LNCaP clone FGC (cell line): ENCODE results near the gene LRRC10B.

Source experiments
- DNase-seq: peaks from one replicate; pipeline ENCODE4 v3.0.0-alpha.2; 2011; ENCODE audit warnings: low read depth
- H3K4me3 ChIP-seq: 2 replicates; pipeline ENCODE4 v1.5.1; 2011; ENCODE audit warnings: mild to moderate bottlenecking, low read depth, low read length, control low read depth
- TF ChIP-seq, protein P1 (sequence below): IDR thresholded peaks from 2 replicates; pipeline ENCODE4 v1.5.1; 2012; ENCODE audit warnings: mild to moderate bottlenecking; ENCODE audit not compliant: control insufficient read depth, insufficient read depth; ENCODE audit errors: extremely low read depth

The LRRC10B gene

DNA sequence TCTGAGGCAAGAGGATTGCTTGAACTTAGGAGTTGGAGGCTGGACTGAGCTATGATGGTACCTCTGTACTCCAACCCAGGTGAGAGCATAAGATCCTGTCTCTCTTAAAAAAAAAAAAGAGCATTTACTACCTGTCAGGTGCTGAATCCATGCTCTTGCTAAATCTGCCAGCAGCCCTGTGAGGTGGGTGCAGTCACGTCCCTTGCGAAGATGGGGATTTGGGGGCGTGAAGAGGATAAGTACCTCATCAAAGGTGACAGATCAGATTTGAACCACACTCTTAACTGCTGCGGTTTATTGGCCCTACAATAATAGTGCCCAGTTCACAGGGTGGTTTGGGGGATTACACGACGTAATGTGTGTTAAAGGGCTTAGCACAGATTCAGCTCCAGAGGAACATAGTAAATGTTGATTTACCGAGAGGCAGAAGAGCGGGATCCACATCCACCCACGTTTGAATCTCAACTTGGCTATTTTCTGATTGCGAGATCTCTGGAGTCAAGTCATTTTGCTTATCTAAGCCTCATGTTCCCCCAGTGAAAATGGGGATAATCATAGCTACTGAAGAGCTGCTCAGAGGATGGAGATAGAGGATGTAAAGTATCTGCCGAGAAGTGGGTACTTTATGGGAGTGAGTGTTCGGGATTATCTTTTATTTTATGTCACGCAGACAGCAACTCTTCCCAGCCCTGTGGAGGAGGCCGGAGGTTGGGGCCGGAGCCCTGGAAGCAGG is 28.1 kb upstream of the LRRC10B start:
- H3K4me3 ChIP-seq: no peak overlapping the region
- DNase-seq: no peak
- TF ChIP-seq, protein P1, sequence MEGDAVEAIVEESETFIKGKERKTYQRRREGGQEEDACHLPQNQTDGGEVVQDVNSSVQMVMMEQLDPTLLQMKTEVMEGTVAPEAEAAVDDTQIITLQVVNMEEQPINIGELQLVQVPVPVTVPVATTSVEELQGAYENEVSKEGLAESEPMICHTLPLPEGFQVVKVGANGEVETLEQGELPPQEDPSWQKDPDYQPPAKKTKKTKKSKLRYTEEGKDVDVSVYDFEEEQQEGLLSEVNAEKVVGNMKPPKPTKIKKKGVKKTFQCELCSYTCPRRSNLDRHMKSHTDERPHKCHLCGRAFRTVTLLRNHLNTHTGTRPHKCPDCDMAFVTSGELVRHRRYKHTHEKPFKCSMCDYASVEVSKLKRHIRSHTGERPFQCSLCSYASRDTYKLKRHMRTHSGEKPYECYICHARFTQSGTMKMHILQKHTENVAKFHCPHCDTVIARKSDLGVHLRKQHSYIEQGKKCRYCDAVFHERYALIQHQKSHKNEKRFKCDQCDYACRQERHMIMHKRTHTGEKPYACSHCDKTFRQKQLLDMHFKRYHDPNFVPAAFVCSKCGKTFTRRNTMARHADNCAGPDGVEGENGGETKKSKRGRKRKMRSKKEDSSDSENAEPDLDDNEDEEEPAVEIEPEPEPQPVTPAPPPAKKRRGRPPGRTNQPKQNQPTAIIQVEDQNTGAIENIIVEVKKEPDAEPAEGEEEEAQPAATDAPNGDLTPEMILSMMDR: no peak

DNA sequence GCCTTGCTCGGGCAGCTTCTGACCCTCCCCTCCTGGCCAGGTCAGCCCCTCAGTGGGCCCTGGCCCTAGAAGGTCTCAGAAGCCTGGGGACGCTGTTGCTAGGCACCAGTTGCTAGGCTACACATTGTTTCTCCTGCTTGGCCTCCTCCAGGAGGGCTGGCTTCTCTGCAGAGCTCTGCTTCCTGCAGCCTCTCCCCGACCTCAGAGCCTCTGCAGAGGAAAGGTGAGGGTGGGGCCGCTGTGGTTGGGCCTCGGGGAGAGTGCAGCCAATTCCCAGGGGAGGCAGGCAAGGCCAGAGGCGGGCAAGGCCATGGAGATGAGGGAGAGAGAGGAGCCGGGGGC is 27.6 kb upstream of the LRRC10B start:
- TF ChIP-seq, protein P1: no peak
- DNase-seq: no peak

DNA sequence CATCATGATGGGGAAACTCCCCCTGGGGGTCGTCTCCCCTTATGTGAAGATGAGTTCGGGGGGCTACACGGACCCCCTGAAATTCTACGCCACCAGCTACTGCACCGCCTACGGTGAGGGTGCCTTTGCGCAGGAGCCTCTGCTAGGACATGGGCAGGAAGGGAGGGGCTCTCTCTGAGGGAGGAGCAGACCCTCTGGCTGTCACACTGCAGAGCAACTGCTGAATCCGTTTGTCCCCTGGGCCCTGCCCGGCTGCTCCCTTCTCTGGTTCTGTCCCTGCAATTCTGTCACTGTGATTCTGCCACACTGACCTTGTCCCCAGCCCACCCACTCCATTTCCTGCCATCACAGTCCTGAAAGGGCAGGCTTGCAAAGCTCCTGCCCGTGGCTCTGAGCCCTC is 26.7 kb upstream of the LRRC10B start:
- no peak for DNase-seq
- no peak overlapping the region for H3K4me3 ChIP-seq
- TF ChIP-seq, protein P1: no peak

More for the DNA sequence above, 27.6 kb upstream of the LRRC10B start:
- no peak overlapping the region for H3K4me3 ChIP-seq

DNA sequence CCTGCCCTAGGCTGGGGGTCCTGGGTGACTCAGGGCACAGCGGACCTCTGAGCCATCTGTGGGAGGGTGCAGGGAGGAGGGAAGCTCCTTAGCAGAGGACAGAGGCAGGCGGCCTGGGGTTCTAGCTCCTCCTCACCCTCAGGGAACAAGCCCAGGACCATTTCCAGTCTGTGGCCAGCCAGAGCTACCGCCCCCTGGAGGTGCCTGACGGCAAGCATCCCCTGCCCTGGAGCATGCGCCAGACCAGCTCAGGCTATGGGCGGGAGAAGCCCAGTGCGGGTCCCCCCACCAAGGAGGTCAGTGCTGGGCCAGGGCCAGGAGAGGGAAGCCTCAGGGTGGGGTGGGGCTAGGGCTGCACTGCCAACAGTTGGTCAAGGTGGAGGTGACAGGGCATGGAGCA is 26.0 kb upstream of the LRRC10B start:
- TF ChIP-seq, protein P1: peak; percentile 67
- H3K4me3 ChIP-seq: no peak overlapping the region
- no peak for DNase-seq

DNA sequence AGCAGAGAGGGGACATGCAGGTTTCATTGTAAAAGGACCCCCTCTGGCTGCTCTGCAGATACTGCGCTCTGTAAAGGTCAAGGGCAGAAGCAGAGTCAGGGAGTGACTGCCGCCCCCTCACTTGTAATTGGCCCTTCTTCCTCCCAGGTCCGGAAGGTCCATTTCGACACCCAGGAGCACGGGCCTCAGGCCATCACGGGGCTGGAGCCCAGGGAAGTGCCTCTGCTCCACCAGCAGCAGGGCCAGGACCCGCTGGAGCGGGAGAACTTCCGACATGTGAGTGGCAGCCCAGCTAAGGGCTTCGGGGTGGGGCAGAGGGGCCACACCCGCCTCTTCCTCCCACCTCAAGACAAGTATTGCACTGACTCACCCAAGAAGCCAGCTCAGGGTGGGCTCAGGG is 24.0 kb upstream of the LRRC10B start:
- TF ChIP-seq, protein P1: no peak
- no peak overlapping the region for H3K4me3 ChIP-seq
- DNase-seq: no peak

DNA sequence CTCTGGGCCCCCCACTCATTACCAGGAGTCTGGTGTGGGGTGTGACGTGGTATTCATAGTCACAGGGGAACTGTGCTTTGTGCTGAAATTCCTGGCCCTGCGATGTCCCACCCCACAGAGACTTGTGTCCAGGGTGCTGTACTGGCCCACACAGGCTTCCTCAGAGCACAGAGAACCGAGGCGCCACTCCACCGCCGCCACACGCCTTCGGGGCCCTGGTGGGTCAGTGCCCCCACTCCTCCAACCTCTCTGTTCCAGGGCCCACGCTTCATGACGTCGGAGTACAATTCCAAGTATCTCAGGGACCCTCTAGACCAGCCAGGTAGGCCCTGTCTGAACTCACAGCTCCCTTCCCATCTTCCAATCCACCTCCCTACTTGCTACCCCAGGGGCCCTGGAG is 23.5 kb upstream of the LRRC10B start:
- TF ChIP-seq, protein P1: no peak

DNA sequence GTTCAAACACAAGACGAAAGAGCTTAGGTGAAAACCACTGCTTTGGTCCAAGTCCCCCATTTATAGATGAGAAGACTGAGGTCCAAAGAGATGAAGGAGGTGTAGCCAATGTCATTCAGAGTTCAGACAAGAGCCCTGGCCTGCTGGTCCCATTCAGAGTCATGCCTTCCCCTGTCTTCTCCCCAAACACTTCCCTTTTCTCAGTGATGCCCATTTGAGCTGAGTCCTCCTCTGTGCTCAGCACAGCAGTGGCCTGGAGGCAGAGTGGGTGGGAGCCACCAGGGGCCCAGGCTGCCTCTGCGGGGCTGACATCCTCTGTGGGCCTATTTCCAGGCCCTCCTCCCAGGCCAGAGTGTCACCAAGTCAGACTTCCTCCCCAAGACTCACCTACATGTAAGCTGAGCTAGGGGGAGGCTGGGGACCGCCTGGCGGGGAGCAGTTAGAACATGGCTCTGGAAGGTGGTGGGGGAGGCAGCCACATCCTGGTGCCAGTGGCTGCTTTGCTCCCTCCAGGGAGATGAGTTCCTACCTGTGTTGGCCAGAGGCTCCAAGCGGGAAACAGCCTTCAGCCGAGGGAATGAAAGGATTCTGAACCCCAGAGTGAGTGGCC is 22.4 kb upstream of the LRRC10B start:
- TF ChIP-seq, protein P1: no peak
- DNase-seq: no peak
- no peak overlapping the region for H3K4me3 ChIP-seq

More for the DNA sequence above, 23.5 kb upstream of the LRRC10B start:
- DNase-seq: no peak
- H3K4me3 ChIP-seq: no peak overlapping the region
